GM18511 (cell line): ENCODE results near the gene DLK2.
"Not testable (repeated sequence)": the region's sequence is repeated elsewhere in the genome, so short reads cannot be mapped to it uniquely, and the experiment has no call there.

ENCODE experiments used
- ATAC-seq: cut with Tn5 transposase; IDR thresholded peaks from one replicate; pipeline ENCODE4 v1.9.1; 2021; ENCODE audit warnings: mild to moderate bottlenecking, moderate library complexity; ENCODE audit not compliant: unreplicated experiment

The DLK2 gene

GRCh38 chr6:43432009-43432945, 23.1 kb downstream of the DLK2 start:
- ATAC-seq: no peak

GRCh38 chr6:43428874-43429273, 26.5 kb downstream of the DLK2 start:
- no peak for ATAC-seq

- ATAC-seq: no peak
Observed at GRCh38 chr6:43428112-43428570, 27.2 kb downstream of the DLK2 start.

- peak; percentile 94 for ATAC-seq
Observed at GRCh38 chr6:43427406-43428111, 27.8 kb downstream of the DLK2 start, which contains the start of gene ABCC10. TSS of gene ABCC10 (plus strand) at chr6:43427541. CDS start at chr6:43427979, 438 bp downstream.

GRCh38 chr6:43426928-43427405, 28.4 kb downstream of the DLK2 start:
- ATAC-seq: no peak

GRCh38 chr6:43425083-43425482, 30.3 kb downstream of the DLK2 start:
- ATAC-seq: not testable (repeated sequence)

GRCh38 chr6:43421831-43422230, 33.5 kb downstream of the DLK2 start:
- no peak for ATAC-seq

GRCh38 chr6:43420012-43420709, 35.2 kb downstream of the DLK2 start:
- ATAC-seq: no peak

GRCh38 chr6:43416935-43417334, 38.4 kb downstream of the DLK2 start:
- ATAC-seq: no peak

- ATAC-seq: not testable (repeated sequence)
Observed at GRCh38 chr6:43415275-43415674, 40.1 kb downstream of the DLK2 start.

GRCh38 chr6:43413002-43413401, 42.3 kb downstream of the DLK2 start:
- ATAC-seq: no peak

- no peak for ATAC-seq
Observed at GRCh38 chr6:43412541-43412940, 42.8 kb downstream of the DLK2 start.

GRCh38 chr6:43410776-43411175, 44.6 kb downstream of the DLK2 start:
- ATAC-seq: not testable (repeated sequence)

GRCh38 chr6:43408259-43408658, 47.1 kb downstream of the DLK2 start:
- no peak for ATAC-seq

GRCh38 chr6:43407296-43407695, 48.1 kb downstream of the DLK2 start:
- ATAC-seq: no peak

GRCh38 chr6:43405354-43405753, 50.0 kb downstream of the DLK2 start:
- no peak for ATAC-seq

GRCh38 chr6:43402820-43403219, 52.5 kb downstream of the DLK2 start:
- no peak for ATAC-seq

- no peak for ATAC-seq
Observed at GRCh38 chr6:43401730-43402129, 53.6 kb downstream of the DLK2 start.
